Measurements from ENCODE around the gene FHL3.
A peak's percentile ranks its signal among the peaks of the same experiment; 100 is the strongest.

FHL3 gene

GRCh38 chr1:38046884-38047602 lies 41.7 kb upstream of the FHL3 start:
- in situ Hi-C loops (cut with HindIII; ENCODE audit: low sequenced_read_pairs): no loop called here
- DNase-seq (ENCODE audit: low read depth, low spot score): peak; percentile 78
- TF ChIP-seq CTCF (IDR thresholded peaks at IDR 0.05; ENCODE audit: low read depth, low read length): no peak

GRCh38 chr1:38046333-38046883 lies 41.1 kb upstream of the FHL3 start, which contains the start of gene POU3F1:
TSS of gene POU3F1 (minus strand) at chr1:38046793. CDS start at chr1:38046743, 50 bp downstream.
- peak within 1 kb of the TSS; percentile 31 for H3K4me3 ChIP-seq (ENCODE audit: low read depth, low read length)
- in situ Hi-C loops (cut with HindIII; ENCODE audit: low sequenced_read_pairs): no loop called here
- DNase-seq (ENCODE audit: low read depth, low spot score): no peak
- no peak for TF ChIP-seq CTCF (IDR thresholded peaks at IDR 0.05; ENCODE audit: low read depth, low read length)

More at GRCh38 chr1:38046884-38047602, 41.7 kb upstream of the FHL3 start:
- H3K4me3 ChIP-seq (ENCODE audit: low read depth, low read length): peak overlapping the region; percentile 31

GRCh38 chr1:38045401-38046332 lies 40.4 kb upstream of the FHL3 start:
- H3K4me3 ChIP-seq (ENCODE audit: low read depth, low read length): no peak overlapping the region
- TF ChIP-seq CTCF (IDR thresholded peaks at IDR 0.05; ENCODE audit: low read depth, low read length): no peak

GRCh38 chr1:38044221-38045215 lies 39.2 kb upstream of the FHL3 start:
- TF ChIP-seq CTCF (IDR thresholded peaks at IDR 0.05; ENCODE audit: low read depth, low read length): no peak
- no peak for DNase-seq (ENCODE audit: low read depth, low spot score)
- H3K4me3 ChIP-seq (ENCODE audit: low read depth, low read length): peak overlapping the region; percentile 46
- in situ Hi-C loops (cut with HindIII; ENCODE audit: low sequenced_read_pairs): no loop called here

More at GRCh38 chr1:38045401-38046332, 40.4 kb upstream of the FHL3 start:
- in situ Hi-C loops (cut with HindIII; ENCODE audit: low sequenced_read_pairs): no loop called here
- DNase-seq (ENCODE audit: low read depth, low spot score): peak; percentile 29

- in situ Hi-C loops (cut with HindIII; ENCODE audit: low sequenced_read_pairs): no loop called here
- no peak overlapping the region for H3K4me3 ChIP-seq (ENCODE audit: low read depth, low read length)
- TF ChIP-seq CTCF (IDR thresholded peaks at IDR 0.05; ENCODE audit: low read depth, low read length): no peak
- no peak for DNase-seq (ENCODE audit: low read depth, low spot score)
Observed at GRCh38 chr1:38043036-38043747, 37.9 kb upstream of the FHL3 start.
